SH-SY5Y (cell line): ENCODE measurements around the gene CHAC1.

ENCODE experiments used
- GATA2 ChIP-seq: IDR thresholded peaks from 2 replicates; pipeline ENCODE4 v1.6.1; 2011; ENCODE audit warnings: mild to moderate bottlenecking, low read depth, low read length
- GATA3 ChIP-seq: IDR thresholded peaks from 2 replicates; pipeline ENCODE4 v1.6.1; 2011; ENCODE audit warnings: low read depth, mild to moderate bottlenecking, low read length, moderate library complexity

GRCh38 chr15:40969363-40969762, 16.1 kb downstream of the CHAC1 start:
- no peak for TF ChIP-seq GATA2
- TF ChIP-seq GATA3: no peak
